ENCODE measurements around the gene ZNF217.

GRCh38 chr20:53621482-53622246, 28.0 kb upstream of the ZNF217 start:
- TF ChIP-seq TAF1 (IDR thresholded peaks at IDR 0.05; ENCODE audit: low read depth) (no peak), MAX (IDR thresholded peaks at IDR 0.05) (peak; percentile 34; the same call in 1 of the 2 replicates), EP300 (IDR thresholded peaks at IDR 0.05; ENCODE audit: borderline replicate concordance) (peak; percentile 79)

All from Ishikawa (cell line).